ENCODE results near the gene IQCN. TPM values are rescaled to one million over a fixed set of nuclear protein-coding genes. Genes with fewer than 3 reads are reported as not detected.

The IQCN gene
- total RNA-seq, 1 donor from 2014 or later = 10.4 TPM

DNA sequence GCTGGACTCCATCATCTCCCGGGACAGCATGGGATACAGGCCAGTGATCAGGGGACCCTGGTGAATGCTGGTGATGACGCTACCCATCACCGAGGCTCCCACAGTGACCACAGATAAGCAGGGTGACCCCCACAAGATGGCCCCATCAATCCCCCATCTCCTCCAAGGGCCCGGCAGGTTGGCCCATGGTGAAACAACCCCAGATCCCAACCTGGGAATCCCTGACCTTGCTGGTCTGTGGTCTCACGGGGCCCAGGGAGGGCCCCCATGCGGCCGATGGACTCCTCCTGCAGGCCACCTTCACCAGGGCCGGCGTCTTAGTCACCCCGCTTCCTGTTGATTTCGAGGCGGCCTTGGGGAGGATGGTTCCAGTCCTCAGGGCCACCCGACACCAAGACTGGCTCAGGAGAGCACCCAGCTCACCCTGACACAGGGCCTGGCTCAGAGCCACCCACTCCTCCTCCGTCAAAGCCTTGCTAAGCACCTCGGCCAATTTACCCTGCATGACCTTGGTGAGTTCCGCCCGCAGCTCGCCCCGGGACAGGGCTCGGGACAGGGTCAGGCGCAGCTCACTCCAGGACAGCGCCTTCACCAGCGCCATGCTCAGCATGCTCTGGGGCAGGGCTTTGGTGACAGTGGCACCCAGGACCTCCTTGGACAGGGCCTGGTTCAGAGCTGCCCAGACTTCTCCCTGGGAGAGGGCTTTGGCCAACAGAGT lies 10.0 kb downstream of the IQCN start:
- H3K27ac Mint-ChIP-seq (ENCODE audit: unreplicated experiment) = no peak overlapping the region
- no peak overlapping the region for H3K4me3 Mint-ChIP-seq (ENCODE audit: unreplicated experiment)
- TF ChIP-seq, protein P1, sequence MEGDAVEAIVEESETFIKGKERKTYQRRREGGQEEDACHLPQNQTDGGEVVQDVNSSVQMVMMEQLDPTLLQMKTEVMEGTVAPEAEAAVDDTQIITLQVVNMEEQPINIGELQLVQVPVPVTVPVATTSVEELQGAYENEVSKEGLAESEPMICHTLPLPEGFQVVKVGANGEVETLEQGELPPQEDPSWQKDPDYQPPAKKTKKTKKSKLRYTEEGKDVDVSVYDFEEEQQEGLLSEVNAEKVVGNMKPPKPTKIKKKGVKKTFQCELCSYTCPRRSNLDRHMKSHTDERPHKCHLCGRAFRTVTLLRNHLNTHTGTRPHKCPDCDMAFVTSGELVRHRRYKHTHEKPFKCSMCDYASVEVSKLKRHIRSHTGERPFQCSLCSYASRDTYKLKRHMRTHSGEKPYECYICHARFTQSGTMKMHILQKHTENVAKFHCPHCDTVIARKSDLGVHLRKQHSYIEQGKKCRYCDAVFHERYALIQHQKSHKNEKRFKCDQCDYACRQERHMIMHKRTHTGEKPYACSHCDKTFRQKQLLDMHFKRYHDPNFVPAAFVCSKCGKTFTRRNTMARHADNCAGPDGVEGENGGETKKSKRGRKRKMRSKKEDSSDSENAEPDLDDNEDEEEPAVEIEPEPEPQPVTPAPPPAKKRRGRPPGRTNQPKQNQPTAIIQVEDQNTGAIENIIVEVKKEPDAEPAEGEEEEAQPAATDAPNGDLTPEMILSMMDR (IDR thresholded peaks at IDR 0.05) = no peak
- peaks cover 35% of the 10 kb centered on the region for H3K36me3 Mint-ChIP-seq (ENCODE audit: unreplicated experiment)
- H3K9me3 Mint-ChIP-seq (ENCODE audit: unreplicated experiment) = no peaks in the 10 kb centered on the region
- no peaks in the 10 kb centered on the region for H3K4me1 Mint-ChIP-seq (ENCODE audit: unreplicated experiment)
- DNase-seq (ENCODE audit: extremely low spot score, unreplicated experiment) = no peak
- H3K27me3 Mint-ChIP-seq (ENCODE audit: unreplicated experiment) = no peaks in the 10 kb centered on the region

DNA sequence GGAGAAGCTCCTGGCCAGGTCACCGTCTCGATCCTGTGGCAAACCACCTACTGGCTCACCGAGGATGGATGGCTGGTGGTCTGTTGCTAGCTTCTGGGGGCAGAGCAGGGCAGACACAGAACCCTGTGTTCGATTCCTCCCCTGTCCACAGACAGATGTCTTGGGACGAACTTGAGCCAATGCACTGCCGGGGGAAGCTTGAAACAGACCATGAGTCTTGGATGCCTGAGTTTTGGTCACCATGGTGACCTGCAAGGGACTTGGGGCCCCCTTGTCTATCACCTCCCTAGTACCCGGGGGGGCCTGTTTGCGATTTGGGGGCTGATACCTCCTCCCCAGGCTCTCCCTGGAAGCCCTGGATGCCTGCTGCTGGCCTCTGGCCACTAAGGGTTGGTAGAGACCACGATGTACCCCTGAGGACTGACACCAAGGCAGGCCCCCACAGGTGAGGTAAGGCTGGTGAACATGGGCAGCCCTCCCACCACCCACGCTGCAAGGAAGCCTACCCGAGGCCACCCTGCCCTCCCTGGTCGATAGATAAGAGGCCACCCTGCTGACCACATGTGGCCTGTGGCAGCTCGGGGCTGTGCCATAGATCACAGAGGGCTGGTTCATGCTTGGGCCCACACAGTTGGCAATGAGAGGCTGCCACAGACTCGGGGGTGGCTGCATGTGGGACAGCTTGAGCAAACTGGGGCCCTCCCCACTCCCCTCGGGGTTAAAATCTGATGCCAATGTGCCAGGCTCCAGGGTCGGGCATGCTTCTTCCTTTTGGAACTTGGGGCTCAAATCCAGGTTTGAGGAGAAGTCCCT lies 10.7 kb downstream of the IQCN start:
- DNase-seq (ENCODE audit: extremely low spot score, unreplicated experiment) = no peak
- Mint-ChIP-seq H3K36me3 (ENCODE audit: unreplicated experiment) (peaks cover 33% of the 10 kb centered on the region), H3K4me3 (ENCODE audit: unreplicated experiment) (no peak overlapping the region), H3K9me3 (ENCODE audit: unreplicated experiment) (no peaks in the 10 kb centered on the region), H3K27me3 (ENCODE audit: unreplicated experiment) (no peaks in the 10 kb centered on the region), H3K27ac (ENCODE audit: unreplicated experiment) (no peak overlapping the region), H3K4me1 (ENCODE audit: unreplicated experiment) (no peaks in the 10 kb centered on the region)
- TF ChIP-seq, protein P1 (IDR thresholded peaks at IDR 0.05) = no peak

DNA sequence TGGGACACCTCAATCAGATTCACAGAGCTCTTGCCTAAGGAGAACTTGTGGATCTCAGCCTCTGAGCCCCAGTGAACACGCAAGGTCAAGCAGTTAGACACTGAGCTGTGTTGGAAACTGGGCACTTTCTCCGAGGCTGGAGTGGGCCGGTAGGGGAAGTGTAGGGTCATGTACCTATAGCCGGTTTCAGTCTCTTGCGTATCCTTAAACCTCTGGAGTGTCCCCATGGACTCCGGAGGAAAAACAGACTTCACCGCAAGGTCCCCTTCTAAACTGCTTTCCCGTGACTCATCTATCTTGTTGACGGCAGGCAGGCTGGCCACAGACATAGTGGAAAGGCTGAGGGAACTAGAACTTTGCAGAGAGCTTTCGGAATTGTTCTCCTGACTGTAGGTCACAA lies 11.3 kb downstream of the IQCN start:
- H3K36me3 Mint-ChIP-seq (ENCODE audit: unreplicated experiment) = peaks cover 28% of the 10 kb centered on the region
- TF ChIP-seq, protein P1 (IDR thresholded peaks at IDR 0.05) = no peak
- no peaks in the 10 kb centered on the region for H3K27me3 Mint-ChIP-seq (ENCODE audit: unreplicated experiment)
- no peaks in the 10 kb centered on the region for H3K9me3 Mint-ChIP-seq (ENCODE audit: unreplicated experiment)
- H3K27ac Mint-ChIP-seq (ENCODE audit: unreplicated experiment) = no peak overlapping the region
- no peaks in the 10 kb centered on the region for H3K4me1 Mint-ChIP-seq (ENCODE audit: unreplicated experiment)
- no peak for DNase-seq (ENCODE audit: extremely low spot score, unreplicated experiment)
- H3K4me3 Mint-ChIP-seq (ENCODE audit: unreplicated experiment) = no peak overlapping the region

DNA sequence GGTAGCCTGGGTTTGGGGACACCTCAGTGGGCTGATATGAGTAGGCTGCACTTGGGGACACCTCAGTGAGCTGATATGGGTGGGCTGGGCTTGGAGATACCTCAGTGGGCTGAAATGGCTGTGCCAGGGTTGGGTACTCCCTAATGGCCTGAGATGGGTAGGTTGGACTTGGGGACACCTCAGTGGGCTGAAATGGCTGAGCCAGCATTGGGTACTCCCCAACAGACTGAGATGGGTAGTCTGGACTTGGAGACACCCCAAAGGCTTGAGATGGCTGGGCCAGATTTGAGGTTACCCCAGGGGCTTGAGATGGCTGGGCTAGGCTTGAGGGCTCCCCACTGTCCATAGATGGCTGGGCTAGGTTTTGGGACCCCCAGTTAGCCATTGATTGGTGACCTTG lies 12.1 kb downstream of the IQCN start:
- Mint-ChIP-seq H3K27ac (ENCODE audit: unreplicated experiment) (no peak overlapping the region), H3K27me3 (ENCODE audit: unreplicated experiment) (no peaks in the 10 kb centered on the region), H3K4me1 (ENCODE audit: unreplicated experiment) (no peaks in the 10 kb centered on the region), H3K9me3 (ENCODE audit: unreplicated experiment) (no peaks in the 10 kb centered on the region), H3K36me3 (ENCODE audit: unreplicated experiment) (peaks cover 22% of the 10 kb centered on the region), H3K4me3 (ENCODE audit: unreplicated experiment) (no peak overlapping the region)
- DNase-seq (ENCODE audit: extremely low spot score, unreplicated experiment) = no peak
- TF ChIP-seq, protein P1 (IDR thresholded peaks at IDR 0.05) = no peak

DNA sequence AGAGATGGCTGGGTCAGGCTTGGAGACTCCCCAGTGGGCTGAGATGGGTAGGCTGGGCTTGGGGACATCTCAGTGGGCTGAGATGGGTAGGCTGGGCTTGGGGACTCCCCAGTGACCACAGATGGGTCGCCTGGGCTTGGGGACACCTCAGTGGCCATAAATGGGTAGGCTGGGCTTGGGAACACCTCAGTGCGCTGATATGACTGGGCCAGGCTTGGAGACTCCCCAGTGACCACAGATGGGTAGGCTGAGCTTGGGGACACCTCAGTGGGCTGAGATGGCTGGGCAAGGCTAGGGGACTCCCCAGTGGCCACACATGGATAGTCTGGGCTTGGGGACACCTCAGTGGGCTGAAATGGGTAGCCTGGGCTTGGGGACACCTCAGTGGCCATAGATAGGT lies 12.8 kb downstream of the IQCN start:
- Mint-ChIP-seq H3K36me3 (ENCODE audit: unreplicated experiment) (peaks cover 16% of the 10 kb centered on the region), H3K27ac (ENCODE audit: unreplicated experiment) (no peak overlapping the region), H3K9me3 (ENCODE audit: unreplicated experiment) (no peaks in the 10 kb centered on the region), H3K4me3 (ENCODE audit: unreplicated experiment) (no peak overlapping the region), H3K27me3 (ENCODE audit: unreplicated experiment) (no peaks in the 10 kb centered on the region), H3K4me1 (ENCODE audit: unreplicated experiment) (no peaks in the 10 kb centered on the region)
- no peak for DNase-seq (ENCODE audit: extremely low spot score, unreplicated experiment)
- TF ChIP-seq, protein P1 (IDR thresholded peaks at IDR 0.05) = no peak
